Measurements from ENCODE around the gene AMN.

DNA sequence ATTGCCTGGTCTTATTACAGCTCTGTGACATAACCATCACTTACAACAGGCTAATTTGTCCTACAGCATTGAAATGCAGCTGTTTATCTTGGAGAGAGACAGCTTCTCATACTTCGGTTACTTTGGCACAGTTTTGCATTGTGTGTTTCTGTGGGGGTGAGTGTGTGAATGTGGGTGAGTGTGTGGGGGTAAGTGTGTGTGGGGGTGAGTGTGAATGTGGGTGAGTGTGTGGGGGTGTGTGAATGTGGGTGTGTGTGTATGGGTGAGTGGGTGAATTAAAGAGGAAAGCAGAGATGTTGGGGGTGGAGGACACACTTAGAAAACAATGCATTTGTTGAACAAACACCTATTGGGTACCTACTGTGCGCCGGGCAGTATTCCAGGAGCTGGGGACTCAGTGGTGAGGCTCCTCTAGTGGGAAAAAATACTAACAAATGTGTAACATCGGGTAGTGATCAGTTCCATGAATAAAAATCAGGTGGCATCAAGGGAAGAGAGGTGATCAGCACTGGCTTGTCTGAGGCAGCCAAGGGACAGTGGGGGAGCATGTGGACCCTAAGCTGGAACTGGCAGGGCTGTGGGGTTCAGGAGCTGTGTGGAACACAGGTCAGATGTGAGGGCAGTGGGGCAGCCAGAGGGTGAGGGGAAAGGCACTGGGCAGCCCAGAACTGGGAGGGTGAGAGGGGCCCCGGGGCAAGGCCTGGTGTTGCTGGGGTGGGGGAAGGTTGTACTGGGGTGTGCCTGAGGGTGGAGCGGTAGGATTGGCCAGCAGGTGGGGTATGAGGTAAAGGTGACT, 44.1 kb upstream of the AMN start:
- TF ChIP-seq POLR2A (IDR thresholded peaks at IDR 0.05; ENCODE audit: low read length) (no peak), GATA1 (IDR thresholded peaks at IDR 0.05; ENCODE audit: low read depth, low read length) (no peak)

All from erythroblast (primary cell).